GM23338 (cell line): Measurements from ENCODE around the gene FGF4. TPM values are rescaled to one million over a fixed set of nuclear protein-coding genes. Genes with fewer than 3 reads are reported as not detected.

Experiments used
- ATAC-seq: fragments of 200-7000 bp; cut with Tn5 transposase; 3 replicates; pipeline ENCODE4 v1.9.1; 2020
- DNase-seq: peaks from one replicate; pipeline ENCODE4 v3.0.0-alpha.2; 2015; ENCODE audit warnings: low spot score
- H2AFZ ChIP-seq: fragments of 200-600 bp; sonication (generic); 2 replicates; pipeline ENCODE4 v1.8.0; 2016; ENCODE audit warnings: antibody characterized with exemption, mild to moderate bottlenecking, moderate library complexity
- H3F3A ChIP-seq: fragments of 200-600 bp; sonication (generic); replicated peaks from 2 replicates; pipeline ENCODE4 v1.8.0; 2017; ENCODE audit warnings: antibody characterized with exemption, mixed run types, low read depth
- H3K27ac ChIP-seq: fragments of 200-600 bp; sonication (generic); 2 replicates; pipeline ENCODE4 v1.6.1; 2016; ENCODE audit warnings: low read depth
- H3K27me3 ChIP-seq: fragments of 200-600 bp; sonication (generic); 2 replicates; pipeline ENCODE4 v1.8.0; 2016; ENCODE audit warnings: mild to moderate bottlenecking, mixed run types, moderate library complexity; ENCODE audit not compliant: insufficient read depth
- H3K36me3 ChIP-seq: fragments of 200-600 bp; sonication (generic); 2 replicates; pipeline ENCODE4 v1.8.0; 2016; ENCODE audit warnings: mild to moderate bottlenecking; ENCODE audit not compliant: insufficient read depth
- H3K4me1 ChIP-seq: fragments of 200-600 bp; sonication (generic); 2 replicates; pipeline ENCODE4 v1.8.0; 2016; ENCODE audit warnings: mild to moderate bottlenecking, moderate library complexity; ENCODE audit not compliant: insufficient read depth
- H3K4me2 ChIP-seq: fragments of 200-600 bp; sonication (generic); 2 replicates; pipeline ENCODE4 v1.7.1; 2017; ENCODE audit warnings: mixed run types
- H3K4me3 ChIP-seq: fragments of 200-600 bp; sonication (generic); 2 replicates; pipeline ENCODE4 v1.6.1; 2016; ENCODE audit warnings: mixed run types
- H3K79me2 ChIP-seq: fragments of 200-600 bp; sonication (generic); replicated peaks from 2 replicates; pipeline ENCODE4 v1.8.0; 2017; ENCODE audit warnings: mild to moderate bottlenecking; ENCODE audit not compliant: insufficient read depth
- H3K9me2 ChIP-seq: fragments of 200-600 bp; sonication (generic); 2 replicates; pipeline ENCODE4 v1.8.0; 2017; ENCODE audit not compliant: insufficient read depth
- H4K20me1 ChIP-seq: fragments of 200-600 bp; sonication (generic); replicated peaks from 2 replicates; pipeline ENCODE4 v1.8.0; 2017; ENCODE audit warnings: mild to moderate bottlenecking; ENCODE audit not compliant: insufficient read depth
- H3K27ac Mint-ChIP-seq: 2 replicates; pipeline ENCODE4 v1.8.0; 2020; ENCODE audit warnings: inconsistent platforms, mild to moderate bottlenecking, moderate library complexity, mixed read lengths
- H3K27me3 Mint-ChIP-seq: 3 replicates; pipeline ENCODE4 v1.8.0; 2022; ENCODE audit warnings: low read depth, mild to moderate bottlenecking, moderate library complexity, mixed read lengths, inconsistent platforms; ENCODE audit not compliant: insufficient read depth, poor library complexity
- H3K36me3 Mint-ChIP-seq: 3 replicates; pipeline ENCODE4 v1.8.0; 2021; ENCODE audit warnings: low read depth, mild to moderate bottlenecking, inconsistent platforms, moderate library complexity, mixed read lengths
- H3K4me1 Mint-ChIP-seq: 3 replicates; pipeline ENCODE4 v1.8.0; 2020; ENCODE audit warnings: mild to moderate bottlenecking, inconsistent platforms, mixed read lengths
- H3K4me3 Mint-ChIP-seq: 3 replicates; pipeline ENCODE4 v1.8.0; 2021; ENCODE audit warnings: moderate library complexity, mild to moderate bottlenecking, inconsistent platforms, mixed read lengths
- H3K9me3 Mint-ChIP-seq: 3 replicates; pipeline ENCODE4 v1.8.0; 2020; ENCODE audit warnings: moderate library complexity, mild to moderate bottlenecking, inconsistent platforms, mixed read lengths
- CREB1 ChIP-seq: fragments of 250-450 bp; sonication (Bioruptor Pico); IDR thresholded peaks from 2 replicates; pipeline ENCODE4 v1.5.0; 2020; ENCODE audit warnings: low read depth, mild to moderate bottlenecking, moderate library complexity
- EZH2 ChIP-seq: fragments of 200-600 bp; sonication (generic); IDR thresholded peaks from one replicate; pipeline ENCODE4 v1.8.0; 2017; ENCODE audit warnings: antibody characterized with exemption, mild to moderate bottlenecking, low read depth; ENCODE audit not compliant: unreplicated experiment
- EZH2phosphoT487 ChIP-seq: fragments of 200-600 bp; sonication (generic); IDR thresholded peaks from one replicate; pipeline ENCODE4 v1.8.1; 2018; ENCODE audit warnings: antibody characterized with exemption; ENCODE audit not compliant: unreplicated experiment
- JUNB ChIP-seq: IDR thresholded peaks from one replicate; pipeline ENCODE4 v1.6.1; 2016; ENCODE audit warnings: antibody characterized with exemption; ENCODE audit not compliant: unreplicated experiment
- NANOG ChIP-seq: IDR thresholded peaks from 2 replicates; pipeline ENCODE4 v1.6.1; 2016; ENCODE audit warnings: antibody characterized with exemption, borderline replicate concordance
- POLR2AphosphoS5 ChIP-seq: IDR thresholded peaks from 2 replicates; pipeline ENCODE4 v1.6.1; 2016; ENCODE audit warnings: antibody characterized with exemption, low read depth
- STAT1 ChIP-seq: IDR thresholded peaks from one replicate; pipeline ENCODE4 v1.6.1; 2016; ENCODE audit warnings: antibody characterized with exemption; ENCODE audit not compliant: unreplicated experiment
- ZNF114 ChIP-seq: fragments of 250-450 bp; sonication (Bioruptor Pico); IDR thresholded peaks from 2 replicates; pipeline ENCODE4 v1.5.0; 2020; ENCODE audit warnings: mild to moderate bottlenecking, moderate library complexity
- ZNF331 ChIP-seq: fragments of 250-450 bp; sonication (Bioruptor Pico); IDR thresholded peaks from 2 replicates; pipeline ENCODE4 v1.5.0; 2020; ENCODE audit warnings: low read depth, mild to moderate bottlenecking, moderate library complexity
- polyA plus RNA-seq: library from polyadenylated mRNA; unstranded; fragments of >200 nt; fragmentation: Nextera tagmentation; extraction: Ambion mirVana; gene quantifications from 2 replicates; pipeline ENCODE4 v1.2.1, GENCODE V29; 2016
- total RNA-seq: library from RNA; depleted of rRNA; stranded (reverse); fragments of >200 nt; shearing (Covaris generic); gene quantifications from 2 replicates; pipeline ENCODE4 v1.2.3, GENCODE V29; 2014
- TF ChIP-seq, protein P1 (sequence below): fragments of 250-450 bp; sonication (Bioruptor Pico); IDR thresholded peaks from 2 replicates; pipeline ENCODE4 v1.5.0; 2020; ENCODE audit warnings: mild to moderate bottlenecking, moderate library complexity
- TF ChIP-seq, protein P2 (sequence below): IDR thresholded peaks from one replicate; pipeline ENCODE4 v1.6.1; 2018; ENCODE audit warnings: antibody characterized with exemption; ENCODE audit not compliant: unreplicated experiment
- TF ChIP-seq, protein P3 (sequence below), 2 experiments: fragments of 200-600 bp in 1 of 2; sonication (generic) in 1 of 2; conservative IDR thresholded peaks; 2 replicates each; pipeline versions ENCODE4 v1.5.1 to v1.6.1; 2016 to 2017; ENCODE audit warnings: antibody characterized with exemption in 2 of 2, low read depth in 2 of 2, mild to moderate bottlenecking in 2 of 2, moderate library complexity in 1 of 2
- TF ChIP-seq, protein P4 (sequence below): IDR thresholded peaks from 2 replicates; pipeline ENCODE4 v1.6.1; 2016; ENCODE audit warnings: antibody characterized with exemption

FGF4 gene
- total and polyA plus RNA-seq, 2 experiments from 2014 or later: 4.8 to 13.1 TPM

DNA sequence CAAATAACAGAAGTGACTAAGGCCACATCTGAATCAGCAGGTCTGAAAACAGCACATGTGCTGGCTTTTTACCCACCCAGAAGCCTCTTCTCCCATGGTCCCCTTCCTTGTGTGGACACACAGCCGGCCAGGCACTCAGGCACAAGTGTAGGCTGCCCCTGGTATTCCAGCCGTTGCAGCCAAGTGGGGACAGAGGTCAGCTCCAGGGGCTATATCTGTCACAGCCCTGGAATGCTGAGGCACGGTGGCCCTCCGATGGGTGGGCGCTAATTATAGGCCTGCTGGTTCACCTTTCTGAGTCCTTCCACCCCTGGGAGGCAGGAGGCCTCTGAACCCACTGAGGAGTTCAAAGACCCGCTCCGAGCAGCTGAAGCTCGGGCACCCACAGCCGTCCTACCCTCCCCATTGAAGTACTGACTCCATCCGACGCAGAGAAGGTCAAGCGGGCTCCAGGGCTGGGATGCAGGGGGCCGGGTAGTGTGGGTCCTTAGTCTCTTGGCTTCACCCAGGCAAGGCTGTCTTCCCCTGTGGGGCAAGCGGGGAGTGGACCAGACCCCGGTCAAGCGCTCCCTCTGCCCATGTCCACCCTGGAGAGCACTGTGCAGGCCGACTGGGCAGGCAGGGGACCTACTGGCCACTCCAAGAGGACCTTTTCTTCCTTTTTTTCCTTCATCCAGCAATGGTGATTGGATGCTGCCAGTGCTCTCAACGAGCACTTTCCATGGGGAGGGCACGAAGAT is 29.8 kb upstream of the FGF4 start:
- Mint-ChIP-seq H3K9me3 (peaks cover 6% of the 10 kb centered on the region; the same call in 2 of the 3 replicates), H3K4me1 (peaks cover 5% of the 10 kb centered on the region; the same call in 2 of the 3 replicates), H3K36me3 (no peaks in the 10 kb centered on the region), H3K27me3 (peaks cover 22% of the 10 kb centered on the region), H3K4me3 (no peak overlapping the region), H3K27ac (no peak overlapping the region)
- ATAC-seq (no peak), DNase-seq (no peak)
- TF ChIP-seq EZH2: no peak
- TF ChIP-seq ZNF331 (CRISPR knock-in tag): no peak
- no peak for TF ChIP-seq ZNF114 (CRISPR knock-in tag)
- TF ChIP-seq, protein P1, sequence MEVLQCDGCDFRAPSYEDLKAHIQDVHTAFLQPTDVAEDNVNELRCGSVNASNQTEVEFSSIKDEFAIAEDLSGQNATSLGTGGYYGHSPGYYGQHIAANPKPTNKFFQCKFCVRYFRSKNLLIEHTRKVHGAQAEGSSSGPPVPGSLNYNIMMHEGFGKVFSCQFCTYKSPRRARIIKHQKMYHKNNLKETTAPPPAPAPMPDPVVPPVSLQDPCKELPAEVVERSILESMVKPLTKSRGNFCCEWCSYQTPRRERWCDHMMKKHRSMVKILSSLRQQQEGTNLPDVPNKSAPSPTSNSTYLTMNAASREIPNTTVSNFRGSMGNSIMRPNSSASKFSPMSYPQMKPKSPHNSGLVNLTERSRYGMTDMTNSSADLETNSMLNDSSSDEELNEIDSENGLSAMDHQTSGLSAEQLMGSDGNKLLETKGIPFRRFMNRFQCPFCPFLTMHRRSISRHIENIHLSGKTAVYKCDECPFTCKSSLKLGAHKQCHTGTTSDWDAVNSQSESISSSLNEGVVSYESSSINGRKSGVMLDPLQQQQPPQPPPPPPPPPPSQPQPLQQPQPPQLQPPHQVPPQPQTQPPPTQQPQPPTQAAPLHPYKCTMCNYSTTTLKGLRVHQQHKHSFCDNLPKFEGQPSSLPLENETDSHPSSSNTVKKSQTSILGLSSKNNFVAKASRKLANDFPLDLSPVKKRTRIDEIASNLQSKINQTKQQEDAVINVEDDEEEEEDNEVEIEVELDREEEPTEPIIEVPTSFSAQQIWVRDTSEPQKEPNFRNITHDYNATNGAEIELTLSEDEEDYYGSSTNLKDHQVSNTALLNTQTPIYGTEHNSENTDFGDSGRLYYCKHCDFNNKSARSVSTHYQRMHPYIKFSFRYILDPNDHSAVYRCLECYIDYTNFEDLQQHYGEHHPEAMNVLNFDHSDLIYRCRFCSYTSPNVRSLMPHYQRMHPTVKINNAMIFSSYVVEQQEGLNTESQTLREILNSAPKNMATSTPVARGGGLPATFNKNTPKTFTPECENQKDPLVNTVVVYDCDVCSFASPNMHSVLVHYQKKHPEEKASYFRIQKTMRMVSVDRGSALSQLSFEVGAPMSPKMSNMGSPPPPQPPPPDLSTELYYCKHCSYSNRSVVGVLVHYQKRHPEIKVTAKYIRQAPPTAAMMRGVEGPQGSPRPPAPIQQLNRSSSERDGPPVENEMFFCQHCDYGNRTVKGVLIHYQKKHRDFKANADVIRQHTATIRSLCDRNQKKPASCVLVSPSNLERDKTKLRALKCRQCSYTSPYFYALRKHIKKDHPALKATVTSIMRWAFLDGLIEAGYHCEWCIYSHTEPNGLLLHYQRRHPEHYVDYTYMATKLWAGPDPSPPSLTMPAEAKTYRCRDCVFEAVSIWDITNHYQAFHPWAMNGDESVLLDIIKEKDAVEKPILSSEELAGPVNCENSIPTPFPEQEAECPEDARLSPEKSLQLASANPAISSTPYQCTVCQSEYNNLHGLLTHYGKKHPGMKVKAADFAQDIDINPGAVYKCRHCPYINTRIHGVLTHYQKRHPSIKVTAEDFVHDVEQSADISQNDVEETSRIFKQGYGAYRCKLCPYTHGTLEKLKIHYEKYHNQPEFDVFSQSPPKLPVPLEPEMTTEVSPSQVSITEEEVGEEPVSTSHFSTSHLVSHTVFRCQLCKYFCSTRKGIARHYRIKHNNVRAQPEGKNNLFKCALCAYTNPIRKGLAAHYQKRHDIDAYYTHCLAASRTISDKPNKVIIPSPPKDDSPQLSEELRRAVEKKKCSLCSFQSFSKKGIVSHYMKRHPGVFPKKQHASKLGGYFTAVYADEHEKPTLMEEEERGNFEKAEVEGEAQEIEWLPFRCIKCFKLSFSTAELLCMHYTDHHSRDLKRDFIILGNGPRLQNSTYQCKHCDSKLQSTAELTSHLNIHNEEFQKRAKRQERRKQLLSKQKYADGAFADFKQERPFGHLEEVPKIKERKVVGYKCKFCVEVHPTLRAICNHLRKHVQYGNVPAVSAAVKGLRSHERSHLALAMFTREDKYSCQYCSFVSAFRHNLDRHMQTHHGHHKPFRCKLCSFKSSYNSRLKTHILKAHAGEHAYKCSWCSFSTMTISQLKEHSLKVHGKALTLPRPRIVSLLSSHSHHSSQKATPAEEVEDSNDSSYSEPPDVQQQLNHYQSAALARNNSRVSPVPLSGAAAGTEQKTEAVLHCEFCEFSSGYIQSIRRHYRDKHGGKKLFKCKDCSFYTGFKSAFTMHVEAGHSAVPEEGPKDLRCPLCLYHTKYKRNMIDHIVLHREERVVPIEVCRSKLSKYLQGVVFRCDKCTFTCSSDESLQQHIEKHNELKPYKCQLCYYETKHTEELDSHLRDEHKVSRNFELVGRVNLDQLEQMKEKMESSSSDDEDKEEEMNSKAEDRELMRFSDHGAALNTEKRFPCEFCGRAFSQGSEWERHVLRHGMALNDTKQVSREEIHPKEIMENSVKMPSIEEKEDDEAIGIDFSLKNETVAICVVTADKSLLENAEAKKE (CRISPR knock-in tag): no peak
- TF ChIP-seq EZH2phosphoT487: no peak
- no peak for TF ChIP-seq NANOG
- TF ChIP-seq, protein P2, sequence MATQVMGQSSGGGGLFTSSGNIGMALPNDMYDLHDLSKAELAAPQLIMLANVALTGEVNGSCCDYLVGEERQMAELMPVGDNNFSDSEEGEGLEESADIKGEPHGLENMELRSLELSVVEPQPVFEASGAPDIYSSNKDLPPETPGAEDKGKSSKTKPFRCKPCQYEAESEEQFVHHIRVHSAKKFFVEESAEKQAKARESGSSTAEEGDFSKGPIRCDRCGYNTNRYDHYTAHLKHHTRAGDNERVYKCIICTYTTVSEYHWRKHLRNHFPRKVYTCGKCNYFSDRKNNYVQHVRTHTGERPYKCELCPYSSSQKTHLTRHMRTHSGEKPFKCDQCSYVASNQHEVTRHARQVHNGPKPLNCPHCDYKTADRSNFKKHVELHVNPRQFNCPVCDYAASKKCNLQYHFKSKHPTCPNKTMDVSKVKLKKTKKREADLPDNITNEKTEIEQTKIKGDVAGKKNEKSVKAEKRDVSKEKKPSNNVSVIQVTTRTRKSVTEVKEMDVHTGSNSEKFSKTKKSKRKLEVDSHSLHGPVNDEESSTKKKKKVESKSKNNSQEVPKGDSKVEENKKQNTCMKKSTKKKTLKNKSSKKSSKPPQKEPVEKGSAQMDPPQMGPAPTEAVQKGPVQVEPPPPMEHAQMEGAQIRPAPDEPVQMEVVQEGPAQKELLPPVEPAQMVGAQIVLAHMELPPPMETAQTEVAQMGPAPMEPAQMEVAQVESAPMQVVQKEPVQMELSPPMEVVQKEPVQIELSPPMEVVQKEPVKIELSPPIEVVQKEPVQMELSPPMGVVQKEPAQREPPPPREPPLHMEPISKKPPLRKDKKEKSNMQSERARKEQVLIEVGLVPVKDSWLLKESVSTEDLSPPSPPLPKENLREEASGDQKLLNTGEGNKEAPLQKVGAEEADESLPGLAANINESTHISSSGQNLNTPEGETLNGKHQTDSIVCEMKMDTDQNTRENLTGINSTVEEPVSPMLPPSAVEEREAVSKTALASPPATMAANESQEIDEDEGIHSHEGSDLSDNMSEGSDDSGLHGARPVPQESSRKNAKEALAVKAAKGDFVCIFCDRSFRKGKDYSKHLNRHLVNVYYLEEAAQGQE: no peak
- TF ChIP-seq, protein P3, sequence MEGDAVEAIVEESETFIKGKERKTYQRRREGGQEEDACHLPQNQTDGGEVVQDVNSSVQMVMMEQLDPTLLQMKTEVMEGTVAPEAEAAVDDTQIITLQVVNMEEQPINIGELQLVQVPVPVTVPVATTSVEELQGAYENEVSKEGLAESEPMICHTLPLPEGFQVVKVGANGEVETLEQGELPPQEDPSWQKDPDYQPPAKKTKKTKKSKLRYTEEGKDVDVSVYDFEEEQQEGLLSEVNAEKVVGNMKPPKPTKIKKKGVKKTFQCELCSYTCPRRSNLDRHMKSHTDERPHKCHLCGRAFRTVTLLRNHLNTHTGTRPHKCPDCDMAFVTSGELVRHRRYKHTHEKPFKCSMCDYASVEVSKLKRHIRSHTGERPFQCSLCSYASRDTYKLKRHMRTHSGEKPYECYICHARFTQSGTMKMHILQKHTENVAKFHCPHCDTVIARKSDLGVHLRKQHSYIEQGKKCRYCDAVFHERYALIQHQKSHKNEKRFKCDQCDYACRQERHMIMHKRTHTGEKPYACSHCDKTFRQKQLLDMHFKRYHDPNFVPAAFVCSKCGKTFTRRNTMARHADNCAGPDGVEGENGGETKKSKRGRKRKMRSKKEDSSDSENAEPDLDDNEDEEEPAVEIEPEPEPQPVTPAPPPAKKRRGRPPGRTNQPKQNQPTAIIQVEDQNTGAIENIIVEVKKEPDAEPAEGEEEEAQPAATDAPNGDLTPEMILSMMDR (conservative IDR thresholded peaks at IDR 0.05; ENCODE audit: low read depth in 2 of 2): no peak
- TF ChIP-seq POLR2AphosphoS5: no peak
- TF ChIP-seq JUNB: no peak
- TF ChIP-seq CREB1 (CRISPR knock-in tag): no peak
- no peak for TF ChIP-seq STAT1
- TF ChIP-seq, protein P4, sequence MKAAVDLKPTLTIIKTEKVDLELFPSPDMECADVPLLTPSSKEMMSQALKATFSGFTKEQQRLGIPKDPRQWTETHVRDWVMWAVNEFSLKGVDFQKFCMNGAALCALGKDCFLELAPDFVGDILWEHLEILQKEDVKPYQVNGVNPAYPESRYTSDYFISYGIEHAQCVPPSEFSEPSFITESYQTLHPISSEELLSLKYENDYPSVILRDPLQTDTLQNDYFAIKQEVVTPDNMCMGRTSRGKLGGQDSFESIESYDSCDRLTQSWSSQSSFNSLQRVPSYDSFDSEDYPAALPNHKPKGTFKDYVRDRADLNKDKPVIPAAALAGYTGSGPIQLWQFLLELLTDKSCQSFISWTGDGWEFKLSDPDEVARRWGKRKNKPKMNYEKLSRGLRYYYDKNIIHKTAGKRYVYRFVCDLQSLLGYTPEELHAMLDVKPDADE: no peak
- no peak overlapping the region for H3K27ac ChIP-seq
- H3K79me2 ChIP-seq: no peaks in the 10 kb centered on the region
- H3K36me3 ChIP-seq: no peaks in the 10 kb centered on the region
- H3F3A ChIP-seq: no peaks in the 10 kb centered on the region
- H2AFZ ChIP-seq: no peak overlapping the region
- no peaks in the 10 kb centered on the region for H4K20me1 ChIP-seq
- H3K4me3 ChIP-seq: no peak overlapping the region
- no peaks in the 10 kb centered on the region for H3K4me1 ChIP-seq
- H3K9me2 ChIP-seq: no peaks in the 10 kb centered on the region; the same call in 1 of the 2 replicates
- no peaks in the 10 kb centered on the region for H3K27me3 ChIP-seq
- H3K4me2 ChIP-seq: no peak overlapping the region
